GM23338 (cell line): Measurements from ENCODE around the gene ISG20. TPM values are rescaled to one million over a fixed set of nuclear protein-coding genes. Genes with fewer than 3 reads are reported as not detected.

Source experiments
- ATAC-seq: fragments of 200-7000 bp; cut with Tn5 transposase; 3 replicates; pipeline ENCODE4 v1.9.1; 2020
- DNase-seq: peaks from one replicate; pipeline ENCODE4 v3.0.0-alpha.2; 2015; ENCODE audit warnings: low spot score
- H2AFZ ChIP-seq: fragments of 200-600 bp; sonication (generic); 2 replicates; pipeline ENCODE4 v1.8.0; 2016; ENCODE audit warnings: antibody characterized with exemption, mild to moderate bottlenecking, moderate library complexity
- H3F3A ChIP-seq: fragments of 200-600 bp; sonication (generic); replicated peaks from 2 replicates; pipeline ENCODE4 v1.8.0; 2017; ENCODE audit warnings: antibody characterized with exemption, mixed run types, low read depth
- H3K27ac ChIP-seq: fragments of 200-600 bp; sonication (generic); 2 replicates; pipeline ENCODE4 v1.6.1; 2016; ENCODE audit warnings: low read depth
- H3K27me3 ChIP-seq: fragments of 200-600 bp; sonication (generic); 2 replicates; pipeline ENCODE4 v1.8.0; 2016; ENCODE audit warnings: mild to moderate bottlenecking, mixed run types, moderate library complexity; ENCODE audit not compliant: insufficient read depth
- H3K36me3 ChIP-seq: fragments of 200-600 bp; sonication (generic); 2 replicates; pipeline ENCODE4 v1.8.0; 2016; ENCODE audit warnings: mild to moderate bottlenecking; ENCODE audit not compliant: insufficient read depth
- H3K4me1 ChIP-seq: fragments of 200-600 bp; sonication (generic); 2 replicates; pipeline ENCODE4 v1.8.0; 2016; ENCODE audit warnings: mild to moderate bottlenecking, moderate library complexity; ENCODE audit not compliant: insufficient read depth
- H3K4me2 ChIP-seq: fragments of 200-600 bp; sonication (generic); 2 replicates; pipeline ENCODE4 v1.7.1; 2017; ENCODE audit warnings: mixed run types
- H3K4me3 ChIP-seq: fragments of 200-600 bp; sonication (generic); 2 replicates; pipeline ENCODE4 v1.6.1; 2016; ENCODE audit warnings: mixed run types
- H3K79me2 ChIP-seq: fragments of 200-600 bp; sonication (generic); replicated peaks from 2 replicates; pipeline ENCODE4 v1.8.0; 2017; ENCODE audit warnings: mild to moderate bottlenecking; ENCODE audit not compliant: insufficient read depth
- H3K9me2 ChIP-seq: fragments of 200-600 bp; sonication (generic); 2 replicates; pipeline ENCODE4 v1.8.0; 2017; ENCODE audit not compliant: insufficient read depth
- H4K20me1 ChIP-seq: fragments of 200-600 bp; sonication (generic); replicated peaks from 2 replicates; pipeline ENCODE4 v1.8.0; 2017; ENCODE audit warnings: mild to moderate bottlenecking; ENCODE audit not compliant: insufficient read depth
- H3K27ac Mint-ChIP-seq: 2 replicates; pipeline ENCODE4 v1.8.0; 2020; ENCODE audit warnings: inconsistent platforms, mild to moderate bottlenecking, moderate library complexity, mixed read lengths
- H3K27me3 Mint-ChIP-seq: 3 replicates; pipeline ENCODE4 v1.8.0; 2022; ENCODE audit warnings: low read depth, mild to moderate bottlenecking, moderate library complexity, mixed read lengths, inconsistent platforms; ENCODE audit not compliant: insufficient read depth, poor library complexity
- H3K36me3 Mint-ChIP-seq: 3 replicates; pipeline ENCODE4 v1.8.0; 2021; ENCODE audit warnings: low read depth, mild to moderate bottlenecking, inconsistent platforms, moderate library complexity, mixed read lengths
- H3K4me1 Mint-ChIP-seq: 3 replicates; pipeline ENCODE4 v1.8.0; 2020; ENCODE audit warnings: mild to moderate bottlenecking, inconsistent platforms, mixed read lengths
- H3K4me3 Mint-ChIP-seq: 3 replicates; pipeline ENCODE4 v1.8.0; 2021; ENCODE audit warnings: moderate library complexity, mild to moderate bottlenecking, inconsistent platforms, mixed read lengths
- H3K9me3 Mint-ChIP-seq: 3 replicates; pipeline ENCODE4 v1.8.0; 2020; ENCODE audit warnings: moderate library complexity, mild to moderate bottlenecking, inconsistent platforms, mixed read lengths
- EZH2 ChIP-seq: fragments of 200-600 bp; sonication (generic); IDR thresholded peaks from one replicate; pipeline ENCODE4 v1.8.0; 2017; ENCODE audit warnings: antibody characterized with exemption, mild to moderate bottlenecking, low read depth; ENCODE audit not compliant: unreplicated experiment
- EZH2phosphoT487 ChIP-seq: fragments of 200-600 bp; sonication (generic); IDR thresholded peaks from one replicate; pipeline ENCODE4 v1.8.1; 2018; ENCODE audit warnings: antibody characterized with exemption; ENCODE audit not compliant: unreplicated experiment
- REST ChIP-seq: IDR thresholded peaks from one replicate; pipeline ENCODE4 v1.6.1; 2018; ENCODE audit warnings: antibody characterized with exemption; ENCODE audit not compliant: unreplicated experiment
- ZNF331 ChIP-seq: fragments of 250-450 bp; sonication (Bioruptor Pico); IDR thresholded peaks from 2 replicates; pipeline ENCODE4 v1.5.0; 2020; ENCODE audit warnings: low read depth, mild to moderate bottlenecking, moderate library complexity
- ZNF462 ChIP-seq: fragments of 250-450 bp; sonication (Bioruptor Pico); IDR thresholded peaks from 2 replicates; pipeline ENCODE4 v1.5.0; 2020; ENCODE audit warnings: mild to moderate bottlenecking, moderate library complexity
- polyA plus RNA-seq: library from polyadenylated mRNA; unstranded; fragments of >200 nt; fragmentation: Nextera tagmentation; extraction: Ambion mirVana; gene quantifications from 2 replicates; pipeline ENCODE4 v1.2.1, GENCODE V29; 2016
- total RNA-seq: library from RNA; depleted of rRNA; stranded (reverse); fragments of >200 nt; shearing (Covaris generic); gene quantifications from 2 replicates; pipeline ENCODE4 v1.2.3, GENCODE V29; 2014
- TF ChIP-seq, protein P1 (sequence below): IDR thresholded peaks from 2 replicates; pipeline ENCODE4 v1.6.1; 2016; ENCODE audit warnings: antibody characterized with exemption

ISG20 gene
- total and polyA plus RNA-seq, 2 experiments from 2014 or later = 3.2 to 3.7 TPM

- TF ChIP-seq EZH2 (no peak), REST (no peak), EZH2phosphoT487 (no peak)
- TF ChIP-seq, protein P1, sequence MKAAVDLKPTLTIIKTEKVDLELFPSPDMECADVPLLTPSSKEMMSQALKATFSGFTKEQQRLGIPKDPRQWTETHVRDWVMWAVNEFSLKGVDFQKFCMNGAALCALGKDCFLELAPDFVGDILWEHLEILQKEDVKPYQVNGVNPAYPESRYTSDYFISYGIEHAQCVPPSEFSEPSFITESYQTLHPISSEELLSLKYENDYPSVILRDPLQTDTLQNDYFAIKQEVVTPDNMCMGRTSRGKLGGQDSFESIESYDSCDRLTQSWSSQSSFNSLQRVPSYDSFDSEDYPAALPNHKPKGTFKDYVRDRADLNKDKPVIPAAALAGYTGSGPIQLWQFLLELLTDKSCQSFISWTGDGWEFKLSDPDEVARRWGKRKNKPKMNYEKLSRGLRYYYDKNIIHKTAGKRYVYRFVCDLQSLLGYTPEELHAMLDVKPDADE = no peak
These were observed 26.5 kb upstream of the ISG20 start (continued) for GRCh38 chr15:88612186-88612796.

GRCh38 chr15:88613074-88613944 is 25.5 kb upstream of the ISG20 start:
- H3K4me1 Mint-ChIP-seq = peaks cover 83% of the 10 kb centered on the region
- DNase-seq = peak; percentile 90
- H2AFZ ChIP-seq = no peak overlapping the region
- H3K4me2 ChIP-seq = peak overlapping the region; percentile 69
- H3K27ac Mint-ChIP-seq = no peak overlapping the region
- peaks cover 17% of the 10 kb centered on the region for H3K27me3 ChIP-seq
- no peaks in the 10 kb centered on the region for H3F3A ChIP-seq
- H3K36me3 ChIP-seq = no peaks in the 10 kb centered on the region
- H4K20me1 ChIP-seq = no peaks in the 10 kb centered on the region
- no peaks in the 10 kb centered on the region for H3K9me2 ChIP-seq
- no peaks in the 10 kb centered on the region for H3K36me3 Mint-ChIP-seq
- H3K4me1 ChIP-seq = peaks cover 64% of the 10 kb centered on the region
- H3K9me3 Mint-ChIP-seq = peaks cover 2% of the 10 kb centered on the region; the same call in 1 of the 3 replicates
- peak; percentile 66 for ATAC-seq
- H3K27ac ChIP-seq = peak overlapping the region; percentile 92
- H3K4me3 Mint-ChIP-seq = peak overlapping the region; percentile 14; the same call in 2 of the 3 replicates
- H3K79me2 ChIP-seq = no peaks in the 10 kb centered on the region
- H3K27me3 Mint-ChIP-seq = peaks cover 41% of the 10 kb centered on the region
- H3K4me3 ChIP-seq = peak overlapping the region; percentile 21
- TF ChIP-seq ZNF331 = peak; percentile 41; the same call in 1 of the 2 replicates
- peak; percentile 35; the same call in 1 of the 2 replicates for TF ChIP-seq ZNF462 (CRISPR knock-in tag)
- no peak for TF ChIP-seq REST
